ENCODE data around the gene SCAMP2.

- TF ChIP-seq POLR2AphosphoS5 (IDR thresholded peaks at IDR 0.05; ENCODE audit: insufficient read depth in 1 of 2, low read depth in 1 of 2) (no peak), POLR2A (IDR thresholded peaks at IDR 0.05) (no peak), CTCF (IDR thresholded peaks at IDR 0.05) (no peak)
Observed at GRCh38 chr15:74850393-74850792, 22.8 kb downstream of the SCAMP2 start.
